Parathyroid adenoma (tissue), 2 donors: ENCODE results near the gene KCNG2.
"Not testable (repeated sequence)": the region's sequence is repeated elsewhere in the genome, so short reads cannot be mapped to it uniquely, and the experiment has no call there.

Source experiments
- H2AFZ ChIP-seq: fragments of 300-600 bp; sonication (generic); one replicate; pipeline ENCODE4 v1.7.0; 2017; ENCODE audit warnings: antibody characterized with exemption, mild to moderate bottlenecking
- H3K27ac ChIP-seq: fragments of 300-600 bp; sonication (generic); one replicate; pipeline ENCODE4 v1.7.0; 2017
- H3K27me3 ChIP-seq: fragments of 300-600 bp; sonication (generic); one replicate; pipeline ENCODE4 v1.7.0; 2017; ENCODE audit warnings: low read length; ENCODE audit not compliant: control insufficient read depth, insufficient read depth
- H3K36me3 ChIP-seq: fragments of 300-600 bp; sonication (generic); one replicate; pipeline ENCODE4 v1.7.0; 2017; ENCODE audit warnings: low read length; ENCODE audit not compliant: control insufficient read depth, insufficient read depth
- H3K4me1 ChIP-seq: fragments of 300-600 bp; sonication (generic); one replicate; pipeline ENCODE4 v1.7.0; 2017; ENCODE audit warnings: control low read depth
- H3K4me2 ChIP-seq: fragments of 300-600 bp; sonication (generic); one replicate; pipeline ENCODE4 v1.7.0; 2017; ENCODE audit warnings: low read length
- H3K4me3 ChIP-seq: fragments of 300-600 bp; sonication (generic); one replicate; pipeline ENCODE4 v1.7.0; 2017; ENCODE audit warnings: low read depth, low read length
- H3K79me2 ChIP-seq: fragments of 300-600 bp; sonication (generic); one replicate; pipeline ENCODE4 v1.7.0; 2017; ENCODE audit warnings: control low read depth
- H3K9ac ChIP-seq: fragments of 300-600 bp; sonication (generic); one replicate; pipeline ENCODE4 v1.7.0; 2017; ENCODE audit warnings: mild to moderate bottlenecking
- H3K9me3 ChIP-seq: fragments of 300-600 bp; sonication (generic); one replicate; pipeline ENCODE4 v1.7.0; 2017; ENCODE audit warnings: low read length; ENCODE audit not compliant: control insufficient read depth
- CTCF ChIP-seq: fragments of 300-600 bp; sonication (generic); IDR thresholded peaks from one replicate; pipeline ENCODE4 v1.7.0; 2017; ENCODE audit warnings: antibody characterized with exemption, mild to moderate bottlenecking
- donor health status: primary hyperparathyroidism.

The KCNG2 gene

GRCh38 chr18:79863161-79864005 is 65.6 kb downstream of the KCNG2 start:
- H3K79me2 ChIP-seq, result no peaks in the 10 kb centered on the region
- no peak overlapping the region for H3K4me3 ChIP-seq
- H3K4me2 ChIP-seq, result no peak overlapping the region
- TF ChIP-seq CTCF, result no peak
- no peak overlapping the region for H3K27ac ChIP-seq
- no peaks in the 10 kb centered on the region for H3K27me3 ChIP-seq
- H2AFZ ChIP-seq, result no peak overlapping the region
- no peaks in the 10 kb centered on the region for H3K9me3 ChIP-seq
- H3K36me3 ChIP-seq, result no peaks in the 10 kb centered on the region
- no peak overlapping the region for H3K9ac ChIP-seq
- no peaks in the 10 kb centered on the region for H3K4me1 ChIP-seq

DNA sequence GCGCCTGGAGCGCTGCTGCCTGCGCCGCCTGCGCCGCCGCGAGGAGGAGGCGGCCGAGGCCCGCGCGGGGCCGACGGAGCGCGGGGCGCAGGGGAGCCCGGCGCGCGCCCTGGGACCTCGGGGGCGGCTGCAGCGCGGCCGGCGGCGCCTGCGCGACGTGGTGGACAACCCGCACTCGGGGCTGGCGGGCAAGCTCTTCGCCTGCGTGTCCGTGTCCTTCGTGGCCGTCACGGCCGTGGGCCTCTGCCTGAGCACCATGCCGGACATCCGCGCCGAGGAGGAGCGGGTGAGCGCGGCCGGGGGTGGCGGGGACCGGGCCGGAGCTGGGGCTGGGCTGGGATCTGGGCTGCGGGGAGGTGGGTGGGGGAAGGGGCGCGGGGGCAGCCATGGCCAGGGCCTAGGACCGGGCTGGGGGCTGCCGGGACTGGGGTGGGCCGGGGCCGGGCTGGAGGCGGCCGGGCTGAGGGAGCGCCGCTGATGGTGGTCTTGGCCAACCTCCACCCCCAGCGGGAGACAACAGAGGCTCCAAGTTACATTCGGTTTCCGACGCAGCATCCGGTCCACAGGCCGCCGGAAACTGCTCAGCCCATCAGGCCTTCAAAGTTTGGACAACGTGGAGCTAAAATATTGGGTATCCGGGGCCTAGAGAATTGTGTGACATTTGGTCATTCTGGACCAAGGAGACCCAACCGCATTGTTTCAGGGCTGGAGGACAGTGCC is 66.4 kb downstream of the KCNG2 start:
- H3K4me3 ChIP-seq, result no peak overlapping the region
- H3K79me2 ChIP-seq, result no peaks in the 10 kb centered on the region
- no peak overlapping the region for H3K9ac ChIP-seq
- H3K4me2 ChIP-seq, result no peak overlapping the region
- H2AFZ ChIP-seq, result no peak overlapping the region
- H3K9me3 ChIP-seq, result no peaks in the 10 kb centered on the region
- H3K36me3 ChIP-seq, result no peaks in the 10 kb centered on the region
- no peaks in the 10 kb centered on the region for H3K27me3 ChIP-seq
- H3K4me1 ChIP-seq, result no peaks in the 10 kb centered on the region
- TF ChIP-seq CTCF, result no peak
- no peak overlapping the region for H3K27ac ChIP-seq

DNA sequence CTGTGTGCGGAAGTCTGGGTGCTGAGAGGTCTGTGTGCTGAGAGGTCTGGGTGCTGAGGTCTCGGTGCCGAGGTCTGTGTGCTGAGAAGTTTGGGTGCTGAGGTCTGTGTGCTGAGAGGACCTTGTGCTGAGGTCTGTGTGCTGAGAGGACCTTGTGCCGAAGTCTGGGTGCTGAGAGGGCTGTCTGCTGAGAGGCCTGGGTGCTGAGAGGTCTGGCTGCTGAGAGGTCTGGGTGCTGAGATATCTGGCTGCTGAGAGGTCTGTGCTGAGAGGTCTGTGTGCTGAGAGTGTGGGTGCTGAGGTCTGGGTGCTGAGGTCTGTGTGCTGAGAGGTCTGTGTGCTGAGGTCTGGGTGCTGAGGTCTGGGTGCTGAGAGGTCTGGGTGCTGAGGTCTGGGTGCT is 67.2 kb downstream of the KCNG2 start:
- not testable (repeated sequence) for H3K9ac ChIP-seq, H3K79me2 ChIP-seq, H3K9me3 ChIP-seq

DNA sequence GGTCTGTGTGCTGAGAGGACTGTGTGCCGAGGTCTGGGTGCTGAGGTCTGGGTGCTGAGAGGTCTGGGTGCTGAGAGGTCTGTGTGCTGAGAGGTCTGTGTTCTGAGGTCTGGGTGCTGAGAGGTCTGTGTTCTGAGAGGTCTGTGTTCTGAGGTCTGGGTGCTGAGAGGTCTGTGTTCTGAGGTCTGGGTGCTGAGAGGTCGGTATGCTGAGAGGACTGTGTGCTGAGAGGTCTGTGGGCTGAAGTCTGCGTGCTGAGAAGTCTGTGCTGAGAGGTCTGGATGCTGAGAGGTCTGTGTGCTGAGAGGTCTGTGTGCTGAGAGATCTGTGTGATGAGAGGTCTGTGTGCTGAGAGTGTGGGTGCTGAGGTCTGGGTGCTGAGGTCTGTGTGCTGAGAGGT is 68.2 kb downstream of the KCNG2 start:
- H2AFZ ChIP-seq, H3K4me3 ChIP-seq, H3K27ac ChIP-seq, H3K4me2 ChIP-seq, H3K9ac ChIP-seq, H3K4me1 ChIP-seq, H3K27me3 ChIP-seq, H3K9me3 ChIP-seq, H3K36me3 ChIP-seq, H3K79me2 ChIP-seq: not testable (repeated sequence)

More for the DNA sequence above, 67.2 kb downstream of the KCNG2 start:
- not testable (repeated sequence) for H3K4me2 ChIP-seq, H3K36me3 ChIP-seq, H3K4me1 ChIP-seq, H3K27me3 ChIP-seq, H2AFZ ChIP-seq, H3K4me3 ChIP-seq, H3K27ac ChIP-seq

GRCh38 chr18:79866889-79867574 is 69.3 kb downstream of the KCNG2 start:
- Histone ChIP-seq H3K27me3 (no peaks in the 10 kb centered on the region), H3K9ac (no peak overlapping the region), H3K36me3 (no peaks in the 10 kb centered on the region), H3K4me1 (no peaks in the 10 kb centered on the region), H3K4me2 (no peak overlapping the region), H3K79me2 (no peaks in the 10 kb centered on the region), H3K27ac (no peak overlapping the region), H3K9me3 (no peaks in the 10 kb centered on the region), H2AFZ (no peak overlapping the region), H3K4me3 (no peak overlapping the region)
- no peak for TF ChIP-seq CTCF
